Heart right ventricle (tissue), 16 donors: ENCODE measurements around the gene NPEPL1. TPM values are rescaled to one million over a fixed set of nuclear protein-coding genes. Genes with fewer than 3 reads are reported as not detected.

ENCODE experiments used
- ATAC-seq, 8 donors: fragments of 200-7000 bp; cut with Tn5 transposase; one replicate each; pipeline ENCODE4 v1.9.1; 2020; ENCODE audit warnings: mild to moderate bottlenecking in 8 of 8, moderate library complexity in 8 of 8, moderate number of reproducible peaks in 1 of 8
- DNase-seq, 2 donors: peaks; one replicate each; pipeline ENCODE4 v3.0.0-alpha.2; 2020
- H3K27ac ChIP-seq, 10 donors: fragments of 200-600 bp; sonication (generic) in 2 of 10; one replicate each; pipeline versions ENCODE4 v1.5.0 to v1.8.0; 2020 to 2022; ENCODE audit warnings: mild to moderate bottlenecking in 3 of 10
- H3K27me3 ChIP-seq, 7 donors: fragments of 200-600 bp; one replicate each; pipeline ENCODE4 v1.8.0; 2021 to 2022; ENCODE audit warnings: mild to moderate bottlenecking in 2 of 7
- H3K36me3 ChIP-seq, 9 donors: fragments of 200-600 bp; sonication (generic) in 1 of 9; one replicate each; pipeline versions ENCODE4 v1.5.0 to v1.8.0; 2020 to 2022; ENCODE audit warnings: mild to moderate bottlenecking in 2 of 9
- H3K4me1 ChIP-seq, 9 donors: fragments of 200-600 bp; sonication (generic) in 1 of 9; one replicate each; pipeline versions ENCODE4 v1.5.0 to v1.8.0; 2020 to 2022; ENCODE audit warnings: mild to moderate bottlenecking in 4 of 9
- H3K4me3 ChIP-seq, 10 donors: fragments of 200-600 bp; sonication (generic) in 2 of 10; one replicate each; pipeline versions ENCODE4 v1.5.0 to v1.8.0; 2020 to 2022; ENCODE audit warnings: mild to moderate bottlenecking in 7 of 10, moderate library complexity in 2 of 10
- H3K9me3 ChIP-seq, 11 donors: fragments of 200-600 bp in 10 of 11; sonication (generic) in 2 of 11; one replicate each; pipeline versions ENCODE4 v1.5.0 to v1.8.0; 2013 to 2022; ENCODE audit warnings: mild to moderate bottlenecking in 2 of 11, control low read depth in 1 of 11, moderate library complexity in 1 of 11
- WGBS, 2 donors: extraction: QIAGEN DNeasy Blood & Tissue Kit; methylation state at CpG; one replicate each; pipeline ENCODE4 v1.1.7; 2013; ENCODE audit warnings: inconsistent platforms in 1 of 2; 5-methylcytosine and 5-hydroxymethylcytosine counted together
- intact Hi-C, 10 donors: fragments of 100-400 bp; cut with DNase I; formaldehyde crosslinking; loops; one replicate each; pipeline versions ENCODE4 v1.11.1 to v1.14.2; 2022
- polyA plus RNA-seq, 2 donors: library from polyadenylated mRNA; stranded (reverse); fragments of 200-250 nt; gene quantifications; one replicate each; pipeline ENCODE4 v1.2.3, GENCODE V29; 2013
- total RNA-seq, 10 donors: library from RNA; stranded (reverse); fragmentation: NEBNext Ultra II Directional in 3 of 10; extraction: Animal tissue kit (Norgen Biotek cat#: 25700) in 3 of 10; gene quantifications; one replicate each; pipeline versions ENCODE4 v1.2.1 to v1.2.4, GENCODE V29; 2021 to 2023
- TF ChIP-seq, protein P1 (sequence below), 9 donors: fragments of 200-600 bp; sonication (generic) in 2 of 9; IDR thresholded peaks; one replicate each; pipeline versions ENCODE4 v1.5.0 to v1.8.0; 2021 to 2022; ENCODE audit warnings: antibody characterized with exemption in 9 of 9, mild to moderate bottlenecking in 5 of 9, moderate library complexity in 1 of 9
- donor health status: Arrhythmogenic right ventricular cardiomyopathy.
- donor health status: ischemic (EF 13 %, LVEDD 7.1; RV severe dilation, severe dysfunction).
- donor health status: healthy with polysubstance abuse.
- donor health status: DM: no; HTN: yes; CAD: no.
- donor health status: DM: no; HTN: no; CAD: no.
- donor health status: ischemic (EF 25% LVEDD 6.9; RV normal size, moderate dysfunction).
- donor health status: ischemic (EF 25% LVEDD 5.7; RV mildly dilated, moderate dysfunction).
- donor health status: healthy.
- donor health status: DM: yes; HTN: yes; CAD: no.
- donor health status: Ischemic cardiomyopathy.
- donor health status: ischemic (EF 35%, LVEDD 5.7; RV mildly dilated, moderate dysfunction).
- donor health status: nonischemic (EF 11% LVEDD 7.7; RV severe dilation, severe dysfunction).
- donor health status: DM: yes; HTN: yes; CAD: no.
- donor health status: PGD.
- donor health status: ischemic (EF 29% LVEDD 5.4; RV normal size, mild dysfunction).
- donor health status: nonischemic (EF 23%, LVEDD 6.1; RV moderate dilation, normal function).

NPEPL1 gene
- total and polyA plus RNA-seq, 12 donors, result 16.7 to 46.7 (median 29.9) TPM

DNA sequence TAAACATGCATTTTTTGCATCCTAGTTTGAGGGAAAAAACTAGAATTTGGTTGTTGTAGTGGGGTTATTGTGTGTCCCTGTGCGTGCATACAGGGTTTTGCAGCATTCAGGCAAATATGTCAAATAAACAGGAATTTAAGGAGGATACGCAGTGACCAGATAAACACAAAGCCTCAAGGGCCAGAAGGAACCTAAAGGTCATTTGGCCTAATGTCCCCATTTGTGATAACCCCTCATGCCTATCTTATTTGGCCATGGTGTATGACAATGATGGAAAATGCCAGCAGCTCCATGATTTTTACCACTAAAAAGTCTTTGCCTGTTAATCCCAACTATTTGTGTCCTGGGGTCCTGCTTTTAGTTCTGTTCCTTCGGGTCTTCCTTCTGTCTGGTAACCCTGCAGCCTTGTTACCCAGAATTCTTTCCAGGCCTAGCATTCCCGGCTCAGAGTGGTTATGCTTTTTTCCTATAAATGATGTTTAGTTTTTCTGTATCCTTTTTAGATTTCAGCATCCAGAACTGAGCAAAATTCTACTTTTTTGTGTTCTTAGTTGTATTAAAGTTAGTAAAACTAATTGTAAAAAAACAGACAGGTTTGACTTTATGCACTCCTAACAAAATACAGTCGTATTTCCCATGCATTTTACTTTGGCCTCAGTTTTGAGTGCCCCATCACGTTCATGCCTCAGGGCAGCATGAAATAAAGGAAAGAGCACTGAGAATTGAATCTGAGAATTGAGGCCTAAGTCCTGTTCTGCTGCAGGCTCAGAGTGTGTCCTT is 37.1 kb upstream of the NPEPL1 start:
- intact Hi-C loops, result loop anchor here in 5 of 10 donors (2.0 to 10.0 kb wide), 6 partner anchors 35 to 569 kb away; partner anchors contain the start of genes ATP5F1E (in 1 of the 5), GNAS (in 1 of the 5) and GNAS-AS1 (in 1 of the 5)
- DNase-seq, result no peak

DNA sequence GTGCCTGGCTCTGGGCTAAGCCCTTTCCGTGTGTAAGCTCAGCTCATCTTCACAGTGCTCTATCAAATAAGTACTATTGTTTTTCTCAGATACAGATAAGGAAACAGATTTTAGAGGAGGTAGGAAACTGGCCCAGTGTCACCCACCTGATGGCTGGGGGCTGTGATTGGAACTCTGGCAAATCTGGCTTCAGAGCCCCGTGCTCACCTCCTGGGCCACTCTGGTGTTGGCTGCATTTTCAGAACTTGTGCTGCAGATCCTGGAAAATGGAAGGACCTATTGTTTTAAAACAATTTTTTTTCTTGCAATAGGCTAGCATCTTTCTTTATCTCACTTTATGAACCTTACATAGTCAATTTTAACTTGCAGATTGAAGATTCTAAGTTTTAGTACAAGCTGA is 35.8 kb upstream of the NPEPL1 start:
- Histone ChIP-seq H3K9me3 (no peaks in the 10 kb centered on the region), H3K27ac (peak overlapping the region in 5 of 10 donors; percentile 3 to 45 (median 27)), H3K4me3 (no peak overlapping the region), H3K27me3 (no peaks in the 10 kb centered on the region), H3K4me1 (peaks cover 3 to 93% (median 84%) of the 10 kb centered on the region in 9 donors), H3K36me3 (peaks cover 0 to 18% (median 0%) of the 10 kb centered on the region in 9 donors)
- intact Hi-C loops, result loop anchor here in 4 of 10 donors (10.0 kb wide), 5 partner anchors 188 to 568 kb away; partner anchors contain the start of genes ATP5F1E (in 1 of the 4), GNAS (in 1 of the 4) and GNAS-AS1 (in 1 of the 4)
- no peak for ATAC-seq
- TF ChIP-seq, protein P1, sequence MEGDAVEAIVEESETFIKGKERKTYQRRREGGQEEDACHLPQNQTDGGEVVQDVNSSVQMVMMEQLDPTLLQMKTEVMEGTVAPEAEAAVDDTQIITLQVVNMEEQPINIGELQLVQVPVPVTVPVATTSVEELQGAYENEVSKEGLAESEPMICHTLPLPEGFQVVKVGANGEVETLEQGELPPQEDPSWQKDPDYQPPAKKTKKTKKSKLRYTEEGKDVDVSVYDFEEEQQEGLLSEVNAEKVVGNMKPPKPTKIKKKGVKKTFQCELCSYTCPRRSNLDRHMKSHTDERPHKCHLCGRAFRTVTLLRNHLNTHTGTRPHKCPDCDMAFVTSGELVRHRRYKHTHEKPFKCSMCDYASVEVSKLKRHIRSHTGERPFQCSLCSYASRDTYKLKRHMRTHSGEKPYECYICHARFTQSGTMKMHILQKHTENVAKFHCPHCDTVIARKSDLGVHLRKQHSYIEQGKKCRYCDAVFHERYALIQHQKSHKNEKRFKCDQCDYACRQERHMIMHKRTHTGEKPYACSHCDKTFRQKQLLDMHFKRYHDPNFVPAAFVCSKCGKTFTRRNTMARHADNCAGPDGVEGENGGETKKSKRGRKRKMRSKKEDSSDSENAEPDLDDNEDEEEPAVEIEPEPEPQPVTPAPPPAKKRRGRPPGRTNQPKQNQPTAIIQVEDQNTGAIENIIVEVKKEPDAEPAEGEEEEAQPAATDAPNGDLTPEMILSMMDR (IDR thresholded peaks at IDR 0.05), result no peak
- no peak for DNase-seq
- 33 to 39% methylated on average over 2 of the region's 2 CpGs for WGBS, 2 donors

More for the DNA sequence above, 37.1 kb upstream of the NPEPL1 start:
- WGBS, 2 donors, result 64 to 65% methylated on average over 6 of the region's 6 CpGs
- no peak for ATAC-seq
- Histone ChIP-seq H3K27ac (no peak overlapping the region), H3K4me1 (peaks cover 3 to 79% (median 75%) of the 10 kb centered on the region in 9 donors), H3K9me3 (no peaks in the 10 kb centered on the region), H3K27me3 (no peaks in the 10 kb centered on the region), H3K36me3 (peaks cover 0 to 6% (median 0%) of the 10 kb centered on the region in 9 donors), H3K4me3 (no peak overlapping the region)
- TF ChIP-seq, protein P1 (IDR thresholded peaks at IDR 0.05), result no peak

DNA sequence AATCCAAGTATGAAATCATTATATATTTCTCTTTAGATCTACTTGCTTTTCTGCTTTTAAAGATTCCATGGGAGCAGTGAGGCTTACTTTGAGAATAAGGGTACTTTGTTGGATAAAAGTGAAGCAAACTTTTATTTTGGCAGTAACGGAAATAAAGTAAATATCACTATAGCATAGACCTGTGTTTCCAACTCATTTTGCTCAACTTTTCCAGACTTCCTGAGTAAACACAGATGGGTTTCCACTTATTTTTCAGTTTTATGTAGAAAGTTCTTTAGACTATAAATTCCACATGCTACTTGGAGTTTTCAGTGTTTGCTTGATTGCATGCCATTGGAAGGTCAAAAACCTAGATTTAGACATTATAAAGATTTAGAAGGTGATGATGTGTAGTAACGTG is 35.3 kb upstream of the NPEPL1 start:
- peak overlapping the region in 6 of 10 donors; percentile 3 to 45 (median 30) for H3K27ac ChIP-seq

DNA sequence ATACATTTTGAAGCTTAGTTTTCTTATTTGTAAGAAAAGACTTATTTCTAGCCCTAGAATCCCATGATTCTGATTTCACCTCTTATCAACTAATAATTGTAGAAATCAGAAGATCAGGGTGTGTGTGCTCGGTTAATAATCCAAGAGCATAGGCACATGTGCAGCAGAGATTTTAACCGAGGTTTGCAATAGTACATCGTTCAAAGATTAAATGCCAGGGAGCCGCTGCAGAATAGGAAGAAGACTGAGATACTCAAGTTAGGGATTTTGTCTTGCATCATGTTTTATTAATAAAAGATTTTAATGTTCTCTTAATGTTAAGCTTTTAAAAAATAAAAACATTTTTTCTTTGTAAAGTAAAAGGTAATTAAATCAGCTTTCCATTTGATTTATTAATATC is 34.6 kb upstream of the NPEPL1 start:
- TF ChIP-seq, protein P1 (IDR thresholded peaks at IDR 0.05), result no peak
- intact Hi-C loops, result loop anchor here in 4 of 10 donors (10.0 kb wide), 5 partner anchors 187 to 567 kb away; partner anchors contain the start of genes ATP5F1E (in 1 of the 4), GNAS (in 1 of the 4) and GNAS-AS1 (in 1 of the 4)
- no peak overlapping the region for H3K4me3 ChIP-seq
- peaks cover 3 to 95% (median 85%) of the 10 kb centered on the region in 9 donors for H3K4me1 ChIP-seq
- H3K27ac ChIP-seq, result peak overlapping the region in 3 of 10 donors; percentile 32 to 45 (median 35)
- WGBS, 2 donors, result 27 to 45% methylated on average over 4 of the region's 4 CpGs
- DNase-seq (no peak), ATAC-seq (no peak)
- H3K9me3 ChIP-seq, result no peaks in the 10 kb centered on the region
- H3K27me3 ChIP-seq, result no peaks in the 10 kb centered on the region
- H3K36me3 ChIP-seq, result peaks cover 0 to 28% (median 0%) of the 10 kb centered on the region in 9 donors

More for the DNA sequence above, 35.3 kb upstream of the NPEPL1 start:
- DNase-seq (no peak), ATAC-seq (no peak)
- H3K36me3 ChIP-seq, result peaks cover 0 to 22% (median 0%) of the 10 kb centered on the region in 9 donors
- H3K4me3 ChIP-seq, result no peak overlapping the region
- 49 to 62% methylated on average over 2 of the region's 2 CpGs for WGBS, 2 donors
- intact Hi-C loops, result loop anchor here in 4 of 10 donors (10.0 kb wide), 5 partner anchors 188 to 568 kb away; partner anchors contain the start of genes ATP5F1E (in 1 of the 4), GNAS (in 1 of the 4) and GNAS-AS1 (in 1 of the 4)
- no peaks in the 10 kb centered on the region for H3K27me3 ChIP-seq
- no peaks in the 10 kb centered on the region for H3K9me3 ChIP-seq
- peaks cover 3 to 97% (median 88%) of the 10 kb centered on the region in 9 donors for H3K4me1 ChIP-seq
- TF ChIP-seq, protein P1 (IDR thresholded peaks at IDR 0.05), result no peak
